Measurements from ENCODE around the gene FYB2. TPM values are rescaled to one million over a fixed set of nuclear protein-coding genes. Genes with fewer than 3 reads are reported as not detected.
"Not testable (repeated sequence)": the region's sequence is repeated elsewhere in the genome, so short reads cannot be mapped to it uniquely, and the experiment has no call there.

Gene FYB2
- polyA plus RNA-seq, 1 donor (not counting 4 experiments of a cell fraction or from before 2014, with no cell fraction given) = not detected

DNA sequence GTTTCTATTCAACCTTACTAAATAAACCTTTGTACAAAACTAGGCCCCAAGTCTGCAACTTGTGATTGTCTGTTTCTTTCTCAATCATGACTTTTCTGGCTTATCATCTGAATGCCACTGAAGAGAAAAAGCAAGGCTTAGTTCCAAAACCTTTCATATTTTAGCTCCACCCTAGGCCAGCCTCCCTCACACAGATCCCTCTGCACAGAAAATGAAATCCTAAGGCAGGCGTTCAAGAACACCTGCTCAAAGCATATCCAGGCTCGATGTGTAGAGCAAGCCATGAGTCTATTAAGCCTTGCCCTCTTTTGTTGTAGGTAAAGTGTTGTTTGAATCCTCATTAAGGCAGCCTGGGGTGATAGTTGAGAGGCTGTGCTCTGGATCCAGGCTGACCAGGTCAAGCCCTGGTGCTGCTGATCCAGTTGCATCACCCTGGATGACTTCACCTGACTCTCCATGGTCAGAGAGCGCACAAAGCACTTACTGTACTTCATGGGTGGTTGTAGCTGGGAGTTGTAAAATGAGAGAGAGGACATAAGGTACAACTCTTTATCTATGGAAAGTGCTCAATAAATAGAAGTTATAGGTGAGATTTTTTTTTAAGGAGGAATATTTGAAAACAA lies 39.0 kb downstream of the FYB2 start:
- H2AFZ ChIP-seq (ENCODE audit: control insufficient read depth, low read length) = no peak overlapping the region
- dilution Hi-C loops (cut with MboI; ENCODE audit: extremely low pct_ligation_motif_present, low sequenced_read_pairs) = no loop called here
- no peak overlapping the region for H3K9ac ChIP-seq (ENCODE audit: control insufficient read depth, extremely low read depth, insufficient read depth, low read length)
- H3K36me3 ChIP-seq (ENCODE audit: control insufficient read depth in 2 of 2, extremely low read depth in 1 of 2, insufficient read depth in 2 of 2, low read length in 2 of 2) = no peaks in the 10 kb centered on the region
- no peaks in the 10 kb centered on the region for H3K9me3 ChIP-seq (ENCODE audit: control insufficient read depth, low read depth, low read length)
- H3K27ac ChIP-seq (ENCODE audit: control insufficient read depth, insufficient read depth, low read length) = no peak overlapping the region
- no peaks in the 10 kb centered on the region for H3K9me1 ChIP-seq (ENCODE audit: control insufficient read depth, extremely low read depth, insufficient read depth, low read length)
- no peak overlapping the region for H3K4me3 ChIP-seq (ENCODE audit: control insufficient read depth in 2 of 3, extremely low read depth in 1 of 3, insufficient read depth in 2 of 3, low read depth in 1 of 3, low read length in 3 of 3)
- no peaks in the 10 kb centered on the region for H3K4me1 ChIP-seq (ENCODE audit: control insufficient read depth, extremely low read depth, insufficient read depth, low read length)
- H3K4me2 ChIP-seq (ENCODE audit: control insufficient read depth, extremely low read depth, insufficient read depth, low read depth, low read length) = no peak overlapping the region
- H3K79me2 ChIP-seq (ENCODE audit: control insufficient read depth, insufficient read depth, low read length) = no peaks in the 10 kb centered on the region
- no peaks in the 10 kb centered on the region for H4K20me1 ChIP-seq (ENCODE audit: control insufficient read depth, extremely low read depth, insufficient read depth, low read length)
- no peaks in the 10 kb centered on the region for H3K27me3 ChIP-seq (ENCODE audit: control insufficient read depth, extremely low read depth, insufficient read depth, low read length)
- no peak for TF ChIP-seq EZH2 (IDR thresholded peaks at IDR 0.05; ENCODE audit: low read length)
- TF ChIP-seq, protein P1, sequence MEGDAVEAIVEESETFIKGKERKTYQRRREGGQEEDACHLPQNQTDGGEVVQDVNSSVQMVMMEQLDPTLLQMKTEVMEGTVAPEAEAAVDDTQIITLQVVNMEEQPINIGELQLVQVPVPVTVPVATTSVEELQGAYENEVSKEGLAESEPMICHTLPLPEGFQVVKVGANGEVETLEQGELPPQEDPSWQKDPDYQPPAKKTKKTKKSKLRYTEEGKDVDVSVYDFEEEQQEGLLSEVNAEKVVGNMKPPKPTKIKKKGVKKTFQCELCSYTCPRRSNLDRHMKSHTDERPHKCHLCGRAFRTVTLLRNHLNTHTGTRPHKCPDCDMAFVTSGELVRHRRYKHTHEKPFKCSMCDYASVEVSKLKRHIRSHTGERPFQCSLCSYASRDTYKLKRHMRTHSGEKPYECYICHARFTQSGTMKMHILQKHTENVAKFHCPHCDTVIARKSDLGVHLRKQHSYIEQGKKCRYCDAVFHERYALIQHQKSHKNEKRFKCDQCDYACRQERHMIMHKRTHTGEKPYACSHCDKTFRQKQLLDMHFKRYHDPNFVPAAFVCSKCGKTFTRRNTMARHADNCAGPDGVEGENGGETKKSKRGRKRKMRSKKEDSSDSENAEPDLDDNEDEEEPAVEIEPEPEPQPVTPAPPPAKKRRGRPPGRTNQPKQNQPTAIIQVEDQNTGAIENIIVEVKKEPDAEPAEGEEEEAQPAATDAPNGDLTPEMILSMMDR (optimal IDR thresholded peaks at IDR 0.05 in 1 of 3, IDR thresholded peaks at IDR 0.05 in 1 of 3, conservative IDR thresholded peaks at IDR 0.05 in 1 of 3; ENCODE audit: extremely low read depth in 1 of 3, insufficient read depth in 2 of 3, low read length in 3 of 3) = no peak
- FAIRE-seq (no peak), DNase-seq (ENCODE audit: low read depth, low spot score) (no peak)

DNA sequence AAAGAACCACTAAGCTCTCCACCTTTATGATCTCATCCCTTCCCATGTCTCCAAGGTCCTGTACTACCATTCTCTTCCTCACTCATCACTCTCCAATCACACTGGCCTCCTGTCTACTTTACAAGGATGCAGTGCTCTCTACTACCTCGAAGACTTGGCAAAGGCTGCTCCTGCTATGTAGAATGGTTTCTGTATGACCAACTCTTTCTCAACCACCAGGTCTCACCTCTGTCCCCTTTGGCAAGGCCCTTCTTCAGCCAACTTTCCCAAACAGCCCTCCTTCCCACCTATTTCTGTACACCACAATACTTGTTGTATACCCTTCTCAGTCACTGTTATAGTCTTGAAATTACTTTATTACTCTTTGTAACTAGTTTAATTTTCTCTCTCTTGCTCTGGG lies 41.2 kb downstream of the FYB2 start:
- DNase-seq (ENCODE audit: low read depth, low spot score) (no peak), FAIRE-seq (no peak)
- Histone ChIP-seq H3K4me1 (ENCODE audit: control insufficient read depth, extremely low read depth, insufficient read depth, low read length) (no peaks in the 10 kb centered on the region), H3K9ac (ENCODE audit: control insufficient read depth, extremely low read depth, insufficient read depth, low read length) (no peak overlapping the region), H3K9me1 (ENCODE audit: control insufficient read depth, extremely low read depth, insufficient read depth, low read length) (no peaks in the 10 kb centered on the region), H2AFZ (ENCODE audit: control insufficient read depth, low read length) (no peak overlapping the region), H3K27ac (ENCODE audit: control insufficient read depth, insufficient read depth, low read length) (no peak overlapping the region), H3K4me3 (ENCODE audit: control insufficient read depth in 2 of 3, extremely low read depth in 1 of 3, insufficient read depth in 2 of 3, low read depth in 1 of 3, low read length in 3 of 3) (no peak overlapping the region), H3K27me3 (ENCODE audit: control insufficient read depth, extremely low read depth, insufficient read depth, low read length) (no peaks in the 10 kb centered on the region), H3K79me2 (ENCODE audit: control insufficient read depth, insufficient read depth, low read length) (no peaks in the 10 kb centered on the region), H3K36me3 (ENCODE audit: control insufficient read depth in 2 of 2, extremely low read depth in 1 of 2, insufficient read depth in 2 of 2, low read length in 2 of 2) (no peaks in the 10 kb centered on the region), H3K9me3 (ENCODE audit: control insufficient read depth, low read depth, low read length) (no peaks in the 10 kb centered on the region), H4K20me1 (ENCODE audit: control insufficient read depth, extremely low read depth, insufficient read depth, low read length) (no peaks in the 10 kb centered on the region), H3K4me2 (ENCODE audit: control insufficient read depth, extremely low read depth, insufficient read depth, low read depth, low read length) (no peak overlapping the region)
- dilution Hi-C loops (cut with MboI; ENCODE audit: extremely low pct_ligation_motif_present, low sequenced_read_pairs) = no loop called here
- TF ChIP-seq EZH2 (IDR thresholded peaks at IDR 0.05; ENCODE audit: low read length) = no peak

DNA sequence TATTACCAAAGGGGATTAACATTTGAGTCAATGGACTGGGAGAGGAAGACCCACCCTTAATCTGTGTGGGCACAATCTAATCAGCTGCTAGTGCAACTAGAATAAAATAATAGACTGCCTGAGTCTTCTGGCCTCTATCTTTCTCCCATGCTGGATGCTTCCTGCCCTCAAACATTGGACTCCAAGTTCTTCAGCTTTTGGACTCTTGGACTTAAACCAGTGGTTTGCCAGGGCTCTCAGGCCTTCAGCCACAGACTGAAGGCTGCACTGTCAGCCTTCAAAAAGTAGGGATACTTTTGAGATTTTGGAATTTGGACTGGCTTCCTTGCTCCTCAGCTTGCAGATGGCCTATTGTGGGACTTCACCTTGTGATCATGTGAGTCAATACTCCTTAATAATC lies 44.5 kb downstream of the FYB2 start:
- H3K4me2 ChIP-seq (ENCODE audit: control insufficient read depth, extremely low read depth, insufficient read depth, low read depth, low read length); H3K4me3 ChIP-seq (ENCODE audit: control insufficient read depth in 2 of 3, extremely low read depth in 1 of 3, insufficient read depth in 2 of 3, low read depth in 1 of 3, low read length in 3 of 3); H3K9me3 ChIP-seq (ENCODE audit: control insufficient read depth, low read depth, low read length); H3K4me1 ChIP-seq (ENCODE audit: control insufficient read depth, extremely low read depth, insufficient read depth, low read length); dilution Hi-C loops (cut with MboI; ENCODE audit: extremely low pct_ligation_motif_present, low sequenced_read_pairs); H3K27me3 ChIP-seq (ENCODE audit: control insufficient read depth, extremely low read depth, insufficient read depth, low read length); H4K20me1 ChIP-seq (ENCODE audit: control insufficient read depth, extremely low read depth, insufficient read depth, low read length); H3K36me3 ChIP-seq (ENCODE audit: control insufficient read depth in 2 of 2, extremely low read depth in 1 of 2, insufficient read depth in 2 of 2, low read length in 2 of 2); H3K79me2 ChIP-seq (ENCODE audit: control insufficient read depth, insufficient read depth, low read length); H3K9me1 ChIP-seq (ENCODE audit: control insufficient read depth, extremely low read depth, insufficient read depth, low read length); DNase-seq (ENCODE audit: low read depth, low spot score); H3K9ac ChIP-seq (ENCODE audit: control insufficient read depth, extremely low read depth, insufficient read depth, low read length); FAIRE-seq; H3K27ac ChIP-seq (ENCODE audit: control insufficient read depth, insufficient read depth, low read length); H2AFZ ChIP-seq (ENCODE audit: control insufficient read depth, low read length): not testable (repeated sequence)
